GM21390 (cell line): ENCODE data around the gene TMEM168.

Source experiments
- ATAC-seq: cut with Tn5 transposase; IDR thresholded peaks from one replicate; pipeline ENCODE4 v1.9.1; 2021; ENCODE audit not compliant: unreplicated experiment

Gene TMEM168

GRCh38 chr7:112723416-112723815 lies 66.8 kb downstream of the TMEM168 start:
- no peak for ATAC-seq

- ATAC-seq: no peak
These were observed 68.8 kb downstream of the TMEM168 start for GRCh38 chr7:112721366-112721765.

GRCh38 chr7:112715525-112715924 lies 74.7 kb downstream of the TMEM168 start:
- no peak for ATAC-seq

- no peak for ATAC-seq
These were observed 75.3 kb downstream of the TMEM168 start for GRCh38 chr7:112714917-112715316.
